Heart right ventricle (tissue), 16 donors: Measurements from ENCODE around the gene FOSB. TPM values are rescaled to one million over a fixed set of nuclear protein-coding genes. Genes with fewer than 3 reads are reported as not detected.

ENCODE experiments used
- ATAC-seq, 8 donors: fragments of 200-7000 bp; cut with Tn5 transposase; one replicate each; pipeline ENCODE4 v1.9.1; 2020; ENCODE audit warnings: mild to moderate bottlenecking in 8 of 8, moderate library complexity in 8 of 8, moderate number of reproducible peaks in 1 of 8
- DNase-seq, 2 donors: peaks; one replicate each; pipeline ENCODE4 v3.0.0-alpha.2; 2020
- H3K27ac ChIP-seq, 10 donors: fragments of 200-600 bp; sonication (generic) in 2 of 10; one replicate each; pipeline versions ENCODE4 v1.5.0 to v1.8.0; 2020 to 2022; ENCODE audit warnings: mild to moderate bottlenecking in 3 of 10
- H3K27me3 ChIP-seq, 7 donors: fragments of 200-600 bp; one replicate each; pipeline ENCODE4 v1.8.0; 2021 to 2022; ENCODE audit warnings: mild to moderate bottlenecking in 2 of 7
- H3K36me3 ChIP-seq, 9 donors: fragments of 200-600 bp; sonication (generic) in 1 of 9; one replicate each; pipeline versions ENCODE4 v1.5.0 to v1.8.0; 2020 to 2022; ENCODE audit warnings: mild to moderate bottlenecking in 2 of 9
- H3K4me1 ChIP-seq, 9 donors: fragments of 200-600 bp; sonication (generic) in 1 of 9; one replicate each; pipeline versions ENCODE4 v1.5.0 to v1.8.0; 2020 to 2022; ENCODE audit warnings: mild to moderate bottlenecking in 4 of 9
- H3K4me3 ChIP-seq, 10 donors: fragments of 200-600 bp; sonication (generic) in 2 of 10; one replicate each; pipeline versions ENCODE4 v1.5.0 to v1.8.0; 2020 to 2022; ENCODE audit warnings: mild to moderate bottlenecking in 7 of 10, moderate library complexity in 2 of 10
- H3K9me3 ChIP-seq, 11 donors: fragments of 200-600 bp in 10 of 11; sonication (generic) in 2 of 11; one replicate each; pipeline versions ENCODE4 v1.5.0 to v1.8.0; 2013 to 2022; ENCODE audit warnings: mild to moderate bottlenecking in 2 of 11, control low read depth in 1 of 11, moderate library complexity in 1 of 11
- CTCF ChIP-seq, 9 donors: fragments of 200-600 bp; sonication (generic) in 2 of 9; IDR thresholded peaks; one replicate each; pipeline versions ENCODE4 v1.5.0 to v1.8.0; 2021 to 2022; ENCODE audit warnings: antibody characterized with exemption in 9 of 9, mild to moderate bottlenecking in 5 of 9, moderate library complexity in 1 of 9
- WGBS, 2 donors: extraction: QIAGEN DNeasy Blood & Tissue Kit; methylation state at CpG; one replicate each; pipeline ENCODE4 v1.1.7; 2013; ENCODE audit warnings: inconsistent platforms in 1 of 2; 5-methylcytosine and 5-hydroxymethylcytosine counted together
- intact Hi-C, 10 donors: fragments of 100-400 bp; cut with DNase I; formaldehyde crosslinking; loops; one replicate each; pipeline versions ENCODE4 v1.11.1 to v1.14.2; 2022
- polyA plus RNA-seq, 2 donors: library from polyadenylated mRNA; stranded (reverse); fragments of 200-250 nt; gene quantifications; one replicate each; pipeline ENCODE4 v1.2.3, GENCODE V29; 2013
- total RNA-seq, 10 donors: library from RNA; stranded (reverse); fragmentation: NEBNext Ultra II Directional in 3 of 10; extraction: Animal tissue kit (Norgen Biotek cat#: 25700) in 3 of 10; gene quantifications; one replicate each; pipeline versions ENCODE4 v1.2.1 to v1.2.4, GENCODE V29; 2021 to 2023
- donor health status: Arrhythmogenic right ventricular cardiomyopathy.
- donor health status: ischemic (EF 13 %, LVEDD 7.1; RV severe dilation, severe dysfunction).
- donor health status: healthy with polysubstance abuse.
- donor health status: DM: no; HTN: yes; CAD: no.
- donor health status: DM: no; HTN: no; CAD: no.
- donor health status: ischemic (EF 25% LVEDD 6.9; RV normal size, moderate dysfunction).
- donor health status: ischemic (EF 25% LVEDD 5.7; RV mildly dilated, moderate dysfunction).
- donor health status: healthy.
- donor health status: DM: yes; HTN: yes; CAD: no.
- donor health status: Ischemic cardiomyopathy.
- donor health status: ischemic (EF 35%, LVEDD 5.7; RV mildly dilated, moderate dysfunction).
- donor health status: nonischemic (EF 11% LVEDD 7.7; RV severe dilation, severe dysfunction).
- donor health status: DM: yes; HTN: yes; CAD: no.
- donor health status: PGD.
- donor health status: ischemic (EF 29% LVEDD 5.4; RV normal size, mild dysfunction).
- donor health status: nonischemic (EF 23%, LVEDD 6.1; RV moderate dilation, normal function).

FOSB gene
- total and polyA plus RNA-seq, 12 donors: 0.39 to 54.5 (median 4.8) TPM

GRCh38 chr19:45512881-45513483 lies 45.2 kb downstream of the FOSB start:
- peaks cover 9 to 77% (median 60%) of the 10 kb centered on the region in 9 donors for H3K4me1 ChIP-seq
- ATAC-seq: no peak
- WGBS, 2 donors: 86 to 91% methylated on average over 6 of the region's 6 CpGs

GRCh38 chr19:45514376-45515051 lies 46.7 kb downstream of the FOSB start:
- WGBS, 2 donors: 55 to 67% methylated on average over 13 of the region's 13 CpGs
- H3K4me1 ChIP-seq: peaks cover 9 to 78% (median 56%) of the 10 kb centered on the region in 9 donors
- no peak for DNase-seq

More at GRCh38 chr19:45512881-45513483, 45.2 kb downstream of the FOSB start:
- no peaks in the 10 kb centered on the region for H3K27me3 ChIP-seq
- DNase-seq: no peak
- H3K4me3 ChIP-seq: no peak overlapping the region
- peak overlapping the region in 4 of 10 donors; percentile 16 to 98 (median 82) for H3K27ac ChIP-seq
- H3K9me3 ChIP-seq: no peaks in the 10 kb centered on the region
- peaks cover 0 to 39% (median 6%) of the 10 kb centered on the region in 9 donors for H3K36me3 ChIP-seq
- TF ChIP-seq CTCF (IDR thresholded peaks at IDR 0.05): no peak
- intact Hi-C loops: no loop called here

GRCh38 chr19:45515081-45515624 lies 47.4 kb downstream of the FOSB start:
- WGBS, 2 donors: 62 to 65% methylated on average over 10 of the region's 10 CpGs
- peaks cover 9 to 73% (median 49%) of the 10 kb centered on the region in 9 donors for H3K4me1 ChIP-seq
- H3K4me3 ChIP-seq: peak overlapping the region in 3 of 10 donors; percentile 9 to 35 (median 24)
- DNase-seq (peak in 1 of 2 donors; percentile 65), ATAC-seq (peak; percentile 46 to 82 (median 66))
- H3K27ac ChIP-seq: peak overlapping the region in 9 of 10 donors; percentile 54 to 98 (median 73)
- H3K27me3 ChIP-seq: no peaks in the 10 kb centered on the region
- no peak for TF ChIP-seq CTCF (IDR thresholded peaks at IDR 0.05)
- H3K36me3 ChIP-seq: peaks cover 0 to 61% (median 22%) of the 10 kb centered on the region in 9 donors
- H3K9me3 ChIP-seq: no peaks in the 10 kb centered on the region
- intact Hi-C loops: no loop called here

More at GRCh38 chr19:45514376-45515051, 46.7 kb downstream of the FOSB start:
- intact Hi-C loops: no loop called here
- TF ChIP-seq CTCF (IDR thresholded peaks at IDR 0.05): no peak
- no peaks in the 10 kb centered on the region for H3K9me3 ChIP-seq
- H3K27ac ChIP-seq: peak overlapping the region in 9 of 10 donors; percentile 54 to 98 (median 73)
- H3K4me3 ChIP-seq: peak overlapping the region in 3 of 10 donors; percentile 9 to 35 (median 24)
- no peaks in the 10 kb centered on the region for H3K27me3 ChIP-seq
- peak in 6 of 8 donors; percentile 25 to 47 (median 31) for ATAC-seq
- H3K36me3 ChIP-seq: peaks cover 0 to 54% (median 18%) of the 10 kb centered on the region in 9 donors

- H3K36me3 ChIP-seq: peaks cover 0 to 65% (median 24%) of the 10 kb centered on the region in 9 donors
- intact Hi-C loops: no loop called here
- ATAC-seq (peak in 6 of 8 donors; percentile 10 to 33 (median 22)), DNase-seq (no peak)
- 70 to 76% methylated on average over 9 of the region's 9 CpGs for WGBS, 2 donors
- peaks cover 9 to 73% (median 44%) of the 10 kb centered on the region in 9 donors for H3K4me1 ChIP-seq
- peak overlapping the region in 1 of 10 donors; percentile 35 for H3K4me3 ChIP-seq
- no peak for TF ChIP-seq CTCF (IDR thresholded peaks at IDR 0.05)
- H3K27ac ChIP-seq: peak overlapping the region in 9 of 10 donors; percentile 54 to 98 (median 73)
- H3K9me3 ChIP-seq: no peaks in the 10 kb centered on the region
- H3K27me3 ChIP-seq: no peaks in the 10 kb centered on the region
Observed at GRCh38 chr19:45515807-45516401, 48.1 kb downstream of the FOSB start.
